A549 (cell line): ENCODE measurements around the gene SBNO2. TPM values are rescaled to one million over a fixed set of nuclear protein-coding genes. Genes with fewer than 3 reads are reported as not detected.
A peak's percentile ranks its signal among the peaks of the same experiment; 100 is the strongest.
"Not testable (repeated sequence)": the region's sequence is repeated elsewhere in the genome, so short reads cannot be mapped to it uniquely, and the experiment has no call there.

Experiments used
- ATAC-seq, 2 experiments: fragments of 200-7000 bp in 1 of 2; fragments of >200 bp in 1 of 2; cut with Nextera tagmentation in 1 of 2; cut with Tn5 transposase in 1 of 2; 3 replicates each; pipeline versions ENCODE4 v1.8.0 to v1.9.1; 2018 to 2020; ENCODE audit warnings: mild to moderate bottlenecking in 1 of 2, moderate library complexity in 1 of 2
- CTCF ChIA-PET: fragments of 300-600 bp; sonication (Branson Sonifier 250); formaldehyde crosslinking; extraction: SDS; loops from one replicate; lab custom pipeline; 2021; ENCODE audit warnings: antibody characterized with exemption, inconsistent platforms; lab: Yijun Ruan, JAX
- POLR2A ChIA-PET: fragments of 350-600 bp; formaldehyde crosslinking; extraction: SDS; loops from one replicate; lab custom pipeline; 2021; ENCODE audit warnings: antibody characterized with exemption, inconsistent platforms; lab: Yijun Ruan, JAX
- DNase-seq, 2 experiments: peaks; one replicate each; pipeline versions ENCODE4 v3.0.0 to v3.0.0-alpha.2; 2011 to 2016; ENCODE audit warnings: low read depth in 1 of 2, low spot score in 1 of 2
- FAIRE-seq: peaks from 2 replicates; lab custom pipeline; 2011; peaks lifted over from hg19 to GRCh38; lab: Jason Lieb, UNC
- H3K27ac ChIP-seq, 2 experiments: fragments of >200 bp; sonication (Bioruptor Twin); formaldehyde crosslinking; 3 replicates each; pipeline ENCODE4 v1.5.1; 2016 to 2017
- H3K4me1 ChIP-seq: fragments of >200 bp; sonication (Bioruptor Twin); formaldehyde crosslinking; 3 replicates; pipeline ENCODE4 v1.6.1; 2016
- H3K4me2 ChIP-seq: fragments of >200 bp; sonication (Bioruptor Twin); formaldehyde crosslinking; 3 replicates; pipeline ENCODE4 v1.6.1; 2016
- H3K4me3 ChIP-seq: fragments of >200 bp; sonication (Bioruptor Twin); formaldehyde crosslinking; 3 replicates; pipeline ENCODE4 v1.5.1; 2016
- H3K9me3 ChIP-seq: fragments of >200 bp; sonication (Bioruptor Twin); formaldehyde crosslinking; 3 replicates; pipeline ENCODE4 v1.6.1; 2016
- ATOH8 ChIP-seq: fragments of 250-450 bp; sonication (Bioruptor Pico); IDR thresholded peaks from 2 replicates; pipeline ENCODE4 v1.5.0; 2020; ENCODE audit warnings: low read depth, mild to moderate bottlenecking, moderate library complexity
- E2F6 ChIP-seq: IDR thresholded peaks from 2 replicates; pipeline ENCODE4 v1.6.1; 2012; ENCODE audit warnings: low read depth, borderline replicate concordance
- EHF ChIP-seq: fragments of 250-450 bp; sonication (Bioruptor Pico); IDR thresholded peaks from 2 replicates; pipeline ENCODE4 v1.5.0; 2020; ENCODE audit warnings: mild to moderate bottlenecking
- ELK1 ChIP-seq: fragments of 150-350 bp; IDR thresholded peaks from 2 replicates; pipeline ENCODE4 v1.6.1; 2014; ENCODE audit warnings: low read depth, mild to moderate bottlenecking, low read length
- GATA3 ChIP-seq: IDR thresholded peaks from 2 replicates; pipeline ENCODE4 v1.6.1; 2012; ENCODE audit warnings: borderline replicate concordance
- HES2 ChIP-seq: fragments of >200 bp; sonication (Bioruptor Twin); formaldehyde crosslinking; IDR thresholded peaks from 2 replicates; pipeline ENCODE4 v1.6.1; 2016
- MAX ChIP-seq: IDR thresholded peaks from 2 replicates; pipeline ENCODE4 v1.6.1; 2012
- REST ChIP-seq: fragments of 200-600 bp; sonication (generic); IDR thresholded peaks from 2 replicates; pipeline ENCODE4 v1.6.1; 2016; ENCODE audit warnings: antibody characterized with exemption, mild to moderate bottlenecking, moderate library complexity
- TP53 ChIP-seq: fragments of 250-450 bp; sonication (Bioruptor Pico); IDR thresholded peaks from 2 replicates; pipeline ENCODE4 v1.5.0; 2021; ENCODE audit warnings: mild to moderate bottlenecking, moderate library complexity
- WGBS: methylation state at CpG from one replicate; pipeline ENCODE4 v1.1.6; 2017; ENCODE audit errors: missing lambda C conversion rate; 5-methylcytosine and 5-hydroxymethylcytosine counted together
- polyA plus RNA-seq, 4 experiments: library from polyadenylated mRNA; depleted of rRNA in 3 of 4; stranded (reverse); fragments of >200 nt; fragmentation: RNase III in 1 of 4; extraction: RNeasy Plus Mini Kit Qiagen cat#74134 plus additional on column Dnase treatment in 1 of 4; gene quantifications; 2 replicates in 3 of 4; 3 replicates in 1 of 4; pipeline ENCODE4 v1.2.3, GENCODE V29; 2011 to 2017

Gene SBNO2
- polyA plus RNA-seq, 2 of the 4 experiments (the other 2 are of a cell fraction): 6.8 to 27.0 TPM

- CTCF ChIA-PET: interaction anchor here (1.1 to 3.3 kb wide), 6 partner anchors 16 to 91 kb away, joined by 3 to 16 read pairs (median 4); no protein-coding TSS in a partner anchor
- FAIRE-seq: no peak
- peaks cover 30% of the 10 kb centered on the region for H3K4me1 ChIP-seq
Observed at GRCh38 chr19:1129535-1129934, 44.5 kb downstream of the SBNO2 start.

GRCh38 chr19:1129084-1129483 lies 45.0 kb downstream of the SBNO2 start:
- FAIRE-seq, H3K4me2 ChIP-seq, H3K9me3 ChIP-seq, ATAC-seq, POLR2A ChIA-PET, DNase-seq, H3K4me3 ChIP-seq: not testable (repeated sequence)
- Histone ChIP-seq H3K4me1 (peaks cover 30% of the 10 kb centered on the region), H3K27ac (peak overlapping the region in 1 of 2 experiments; percentile 13; a peak in 1 of 6 replicates)
- WGBS: 90% methylated on average over 5 of the region's 7 CpGs
- CTCF ChIA-PET: interaction anchor here (1.1 to 3.3 kb wide), 6 partner anchors 16 to 92 kb away, joined by 3 to 16 read pairs (median 3); no protein-coding TSS in a partner anchor

More at GRCh38 chr19:1129535-1129934, 44.5 kb downstream of the SBNO2 start:
- DNase-seq (no peak), ATAC-seq (no peak)
- WGBS: no CpG with 5 or more reads among the region's 18 CpGs
- POLR2A ChIA-PET: no interaction called here
- no peaks in the 10 kb centered on the region for H3K9me3 ChIP-seq
- H3K27ac ChIP-seq: peak overlapping the region in 1 of 2 experiments; percentile 13; a peak in 1 of 6 replicates
- no peak overlapping the region for H3K4me3 ChIP-seq
- no peak overlapping the region for H3K4me2 ChIP-seq
- no peak for TF ChIP-seq E2F6
- no peak for TF ChIP-seq REST
- TF ChIP-seq MAX: no peak
- no peak for TF ChIP-seq EHF (CRISPR knock-in tag)
- TF ChIP-seq ATOH8 (CRISPR knock-in tag): no peak

- Histone ChIP-seq H3K4me3 (no peak overlapping the region), H3K9me3 (no peaks in the 10 kb centered on the region), H3K4me1 (peaks cover 27% of the 10 kb centered on the region), H3K27ac (no peak overlapping the region), H3K4me2 (no peak overlapping the region)
- 90% methylated on average over 17 of the region's 17 CpGs for WGBS
- no peak for ATAC-seq
- TF ChIP-seq HES2 (no peak), GATA3 (no peak), TP53 (no peak), ATOH8 (CRISPR knock-in tag) (no peak), ELK1 (no peak), EHF (CRISPR knock-in tag) (no peak)
- ChIA-PET CTCF (interaction anchor here (0.6 to 1.8 kb wide), 4 partner anchors 42 to 89 kb away, joined by 3 to 8 read pairs (median 3); no protein-coding TSS in a partner anchor), POLR2A (no interaction called here)
- no peak for FAIRE-seq
- no peak for DNase-seq
Observed at GRCh38 chr19:1128106-1128505, 46.0 kb downstream of the SBNO2 start.
